ENCODE data around the gene C22orf39. TPM values are rescaled to one million over a fixed set of nuclear protein-coding genes. Genes with fewer than 3 reads are reported as not detected.

The C22orf39 gene
- total RNA-seq, 1 experiment from 2014 or later = 19.3 TPM

DNA sequence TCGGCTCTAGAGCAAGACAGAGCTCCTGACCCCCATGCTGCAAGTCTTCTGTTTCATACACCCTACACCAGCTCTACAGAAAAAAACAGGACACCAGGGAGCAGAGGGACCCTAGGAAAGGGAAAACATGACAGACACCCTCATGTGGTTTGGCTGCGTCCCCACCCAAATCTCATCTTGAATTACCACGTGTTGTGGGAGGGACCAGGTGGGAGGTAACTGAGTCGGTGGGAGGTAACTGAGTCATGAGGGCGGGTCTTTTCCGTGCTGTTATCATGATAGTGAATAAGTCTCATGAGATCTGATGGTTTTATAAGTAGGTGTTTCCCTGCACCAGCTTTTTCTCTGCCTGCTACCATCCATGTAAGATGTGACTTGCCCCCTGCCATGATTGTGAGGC, 6.6 kb upstream of the C22orf39 start:
- Histone ChIP-seq H3K4me2 (ENCODE audit: insufficient read depth, insufficient read length, low read length) (no peak overlapping the region), H2BK20ac (ENCODE audit: low read depth, low read length, poor library complexity, severe bottlenecking) (no peak overlapping the region), H2BK15ac (ENCODE audit: low read depth, low read length) (no peak overlapping the region), H3K23me2 (ENCODE audit: insufficient read length, low read depth, low read length, poor library complexity, severe bottlenecking) (no peaks in the 10 kb centered on the region), H4K5ac (ENCODE audit: insufficient read length, low read depth, low read length) (no peak overlapping the region), H4K91ac (ENCODE audit: insufficient read length, low read depth, low read length) (no peak overlapping the region), H3K79me2 (ENCODE audit: insufficient read depth, low read length) (no peaks in the 10 kb centered on the region), H2BK12ac (ENCODE audit: insufficient read length, low read depth, low read length) (no peak overlapping the region), H3K56ac (ENCODE audit: insufficient read length, low read depth, low read length) (no peak overlapping the region), H3K4ac (ENCODE audit: low read depth, low read length) (no peak overlapping the region), H3K79me1 (ENCODE audit: insufficient read depth, low read depth, low read length, poor library complexity, severe bottlenecking) (no peaks in the 10 kb centered on the region), H3K4me1 (ENCODE audit: insufficient read depth, low read length) (no peaks in the 10 kb centered on the region), H2BK120ac (ENCODE audit: low read depth, low read length, poor library complexity, severe bottlenecking) (no peak overlapping the region), H3K23ac (ENCODE audit: insufficient read length, low read depth, low read length) (no peak overlapping the region), H3K27me3 (ENCODE audit: insufficient read depth, low read length) (no peaks in the 10 kb centered on the region), H3K9ac (ENCODE audit: extremely low read depth, insufficient read length, low read length) (no peak overlapping the region), H3T11ph (ENCODE audit: low read length) (no peak overlapping the region), H3K14ac (ENCODE audit: insufficient read depth, low read length) (no peak overlapping the region), H3K9me3 (ENCODE audit: control insufficient read depth, low read depth, low read length) (no peaks in the 10 kb centered on the region), H2AFZ (ENCODE audit: low read length) (no peak overlapping the region), H4K8ac (replicated peaks; ENCODE audit: insufficient read length, low read depth, low read length) (no peak overlapping the region), H3K27ac (ENCODE audit: insufficient read length, low read depth, low read length) (no peak overlapping the region), H2BK5ac (ENCODE audit: insufficient read length, low read length) (no peak overlapping the region), H3K18ac (ENCODE audit: insufficient read length, low read depth, low read length) (no peak overlapping the region), H2AK5ac (ENCODE audit: insufficient read length, low read length) (no peak overlapping the region), H4K20me1 (ENCODE audit: control insufficient read depth, insufficient read depth, insufficient read length) (no peaks in the 10 kb centered on the region)
- WGBS (ENCODE audit: extremely low coverage, insufficient read length, low lambda C conversion rate) = no CpG with 5 or more reads among the region's 6 CpGs
- no peak overlapping the region for H3K4me3 Mint-ChIP-seq
- H3K4me1 Mint-ChIP-seq = peaks cover 2 to 12% of the 10 kb centered on the region in 2 experiments; a peak in 2 of 4 replicates
- peaks cover 35 to 86% (median 60%) of the 10 kb centered on the region in 3 experiments for H3K36me3 Mint-ChIP-seq (ENCODE audit: insufficient read depth in 1 of 3, low read depth in 3 of 3)
- no peaks in the 10 kb centered on the region for H3K9me3 Mint-ChIP-seq
- TF ChIP-seq, protein P1, sequence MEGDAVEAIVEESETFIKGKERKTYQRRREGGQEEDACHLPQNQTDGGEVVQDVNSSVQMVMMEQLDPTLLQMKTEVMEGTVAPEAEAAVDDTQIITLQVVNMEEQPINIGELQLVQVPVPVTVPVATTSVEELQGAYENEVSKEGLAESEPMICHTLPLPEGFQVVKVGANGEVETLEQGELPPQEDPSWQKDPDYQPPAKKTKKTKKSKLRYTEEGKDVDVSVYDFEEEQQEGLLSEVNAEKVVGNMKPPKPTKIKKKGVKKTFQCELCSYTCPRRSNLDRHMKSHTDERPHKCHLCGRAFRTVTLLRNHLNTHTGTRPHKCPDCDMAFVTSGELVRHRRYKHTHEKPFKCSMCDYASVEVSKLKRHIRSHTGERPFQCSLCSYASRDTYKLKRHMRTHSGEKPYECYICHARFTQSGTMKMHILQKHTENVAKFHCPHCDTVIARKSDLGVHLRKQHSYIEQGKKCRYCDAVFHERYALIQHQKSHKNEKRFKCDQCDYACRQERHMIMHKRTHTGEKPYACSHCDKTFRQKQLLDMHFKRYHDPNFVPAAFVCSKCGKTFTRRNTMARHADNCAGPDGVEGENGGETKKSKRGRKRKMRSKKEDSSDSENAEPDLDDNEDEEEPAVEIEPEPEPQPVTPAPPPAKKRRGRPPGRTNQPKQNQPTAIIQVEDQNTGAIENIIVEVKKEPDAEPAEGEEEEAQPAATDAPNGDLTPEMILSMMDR (conservative IDR thresholded peaks at IDR 0.05) = no peak
- no peak for DNase-seq
- no peaks in the 10 kb centered on the region for H3K27me3 Mint-ChIP-seq (ENCODE audit: low read depth)
- H3K27ac Mint-ChIP-seq = peak overlapping the region in 1 of 3 experiments; percentile 24; a peak in 2 of 7 replicates

Measured in H9 (cell line).